ENCODE results near the gene SOAT2.
A peak's percentile ranks its signal among the peaks of the same experiment; 100 is the strongest.
"Not testable (repeated sequence)": the region's sequence is repeated elsewhere in the genome, so short reads cannot be mapped to it uniquely, and the experiment has no call there.

SOAT2 gene

GRCh38 chr12:53099071-53099882, 4.0 kb upstream of the SOAT2 start:
- in situ Hi-C loops (cut with HindIII; ENCODE audit: low pct_ligation_motif_present, low pct_unique_long_range_greater_than_20kb, low sequenced_read_pairs): no loop called here
- DNase-seq: peak; percentile 98

GRCh38 chr12:53100466-53101151, 2.7 kb upstream of the SOAT2 start:
- no peak for DNase-seq
- in situ Hi-C loops (cut with HindIII; ENCODE audit: low pct_ligation_motif_present, low pct_unique_long_range_greater_than_20kb, low sequenced_read_pairs): no loop called here

DNA sequence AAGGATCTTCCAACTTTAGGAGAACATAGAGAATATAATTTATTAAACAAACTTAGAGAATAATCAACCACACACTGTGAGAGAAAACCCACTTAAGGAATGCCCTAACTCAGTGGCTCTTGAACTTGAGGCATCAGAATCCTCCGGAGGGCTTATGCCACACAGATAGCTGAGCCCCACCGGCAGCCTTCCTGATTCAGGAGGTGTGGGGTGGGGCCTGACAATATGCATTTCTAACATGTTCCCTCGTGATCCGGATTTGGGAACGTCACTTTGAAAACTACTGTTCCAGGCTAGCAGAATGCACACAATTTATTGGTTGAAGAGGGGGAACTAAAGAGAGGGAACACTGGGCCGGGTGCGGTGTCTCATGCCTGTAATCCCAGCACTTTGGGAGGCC, 2.0 kb upstream of the SOAT2 start:
- no peak for DNase-seq
- in situ Hi-C loops (cut with HindIII; ENCODE audit: low pct_ligation_motif_present, low pct_unique_long_range_greater_than_20kb, low sequenced_read_pairs): no loop called here

DNA sequence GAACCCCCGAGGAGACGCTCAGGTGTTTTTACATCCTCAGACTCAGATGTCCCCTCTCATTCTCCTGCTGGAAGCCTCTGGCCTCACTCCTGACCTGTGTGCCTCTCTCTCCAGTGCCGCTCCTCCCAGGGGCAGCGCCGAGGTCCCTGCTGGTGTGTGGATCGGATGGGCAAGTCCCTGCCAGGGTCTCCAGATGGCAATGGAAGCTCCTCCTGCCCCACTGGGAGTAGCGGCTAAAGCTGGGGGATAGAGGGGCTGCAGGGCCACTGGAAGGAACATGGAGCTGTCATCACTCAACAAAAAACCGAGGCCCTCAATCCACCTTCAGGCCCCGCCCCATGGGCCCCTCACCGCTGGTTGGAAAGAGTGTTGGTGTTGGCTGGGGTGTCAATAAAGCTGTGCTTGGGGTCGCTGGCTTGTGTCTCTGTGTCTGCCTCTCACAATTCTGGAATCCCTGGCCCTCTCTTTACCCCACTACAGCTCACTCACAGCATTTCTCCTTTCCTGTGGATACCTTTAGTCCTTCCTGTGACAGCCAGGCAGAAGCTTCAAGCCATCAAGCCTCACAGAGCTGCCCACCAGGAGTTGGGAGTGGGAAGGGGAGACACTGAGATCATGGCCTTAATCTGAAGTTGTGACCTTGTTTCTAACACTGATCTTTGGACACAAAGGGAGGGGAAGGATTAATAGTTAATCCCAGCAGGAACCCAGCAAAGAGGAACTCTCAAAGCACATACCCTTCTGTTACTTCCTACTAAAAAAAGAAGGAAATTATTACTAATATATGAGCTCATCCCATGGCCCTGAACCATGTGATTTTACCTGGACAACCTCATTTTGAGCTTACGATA, 1.1 kb upstream of the SOAT2 start:
- in situ Hi-C loops (cut with HindIII; ENCODE audit: low pct_ligation_motif_present, low pct_unique_long_range_greater_than_20kb, low sequenced_read_pairs): no loop called here
- no peak for DNase-seq

DNA sequence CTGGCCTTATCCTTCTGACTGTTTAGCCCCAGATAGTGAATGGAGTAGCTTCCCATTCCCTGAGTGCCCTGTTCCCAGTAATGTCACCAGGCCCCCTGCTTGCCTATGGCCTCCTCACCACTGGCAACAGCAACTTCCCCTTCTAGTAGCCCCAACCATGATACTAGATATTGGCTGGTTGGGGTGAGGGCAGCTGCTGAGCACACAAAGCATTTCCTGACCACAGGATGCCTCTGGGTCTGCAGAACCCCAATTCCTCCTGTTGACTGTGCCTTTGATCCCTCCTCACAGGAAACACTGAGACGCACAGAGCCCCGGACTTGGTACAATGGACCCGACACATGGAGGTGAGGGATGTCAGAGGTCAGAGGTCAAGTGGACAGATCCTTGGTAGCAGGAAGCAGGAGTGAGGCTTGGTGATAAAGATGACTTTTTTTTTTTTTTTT, 597 bp downstream of the SOAT2 start:
- no peak for DNase-seq

GRCh38 chr12:53105256-53105655, 2.0 kb downstream of the SOAT2 start:
- DNase-seq: no peak
- in situ Hi-C loops (cut with HindIII; ENCODE audit: low pct_ligation_motif_present, low pct_unique_long_range_greater_than_20kb, low sequenced_read_pairs): no loop called here

More for the DNA sequence above, 597 bp downstream of the SOAT2 start:
- in situ Hi-C loops (cut with HindIII; ENCODE audit: low pct_ligation_motif_present, low pct_unique_long_range_greater_than_20kb, low sequenced_read_pairs): no loop called here

DNA sequence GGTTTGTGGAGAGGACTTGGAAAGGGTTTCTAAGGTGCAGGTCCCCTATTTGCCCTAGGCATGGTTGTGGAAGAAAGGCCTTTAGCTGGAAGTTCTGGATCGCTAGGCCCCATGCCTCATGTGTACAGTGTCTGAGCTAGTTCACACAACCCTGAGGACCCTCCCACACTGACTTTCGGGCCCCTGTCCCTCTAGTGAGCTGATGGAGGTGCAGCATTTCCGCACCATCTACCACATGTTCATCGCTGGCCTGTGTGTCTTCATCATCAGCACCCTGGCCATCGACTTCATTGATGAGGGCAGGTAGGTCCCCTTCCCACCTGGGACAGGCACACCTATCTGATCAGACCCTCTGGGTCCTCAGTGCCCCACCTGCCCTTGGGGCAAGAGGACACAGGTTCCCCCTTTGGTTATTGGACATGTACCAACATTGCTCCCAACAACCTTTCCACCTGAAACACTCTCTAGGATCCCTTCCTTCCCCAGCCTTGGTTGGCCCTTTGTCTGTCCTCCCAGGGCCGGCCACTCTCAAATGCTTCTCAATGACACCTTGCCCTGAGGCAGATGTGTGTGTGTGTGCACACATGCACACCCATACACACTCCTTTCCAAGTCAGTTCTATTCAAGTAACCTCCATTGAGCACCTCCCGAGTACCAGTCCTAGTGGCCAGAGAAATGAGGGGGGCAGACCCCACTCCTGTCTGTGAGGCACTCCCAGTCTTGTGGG, 2.6 kb downstream of the SOAT2 start:
- in situ Hi-C loops (cut with HindIII; ENCODE audit: low pct_ligation_motif_present, low pct_unique_long_range_greater_than_20kb, low sequenced_read_pairs): no loop called here
- no peak for DNase-seq

- DNase-seq: no peak
- in situ Hi-C loops (cut with HindIII; ENCODE audit: low pct_ligation_motif_present, low pct_unique_long_range_greater_than_20kb, low sequenced_read_pairs): no loop called here
These were observed 3.8 kb downstream of the SOAT2 start for GRCh38 chr12:53107122-53107521.

DNA sequence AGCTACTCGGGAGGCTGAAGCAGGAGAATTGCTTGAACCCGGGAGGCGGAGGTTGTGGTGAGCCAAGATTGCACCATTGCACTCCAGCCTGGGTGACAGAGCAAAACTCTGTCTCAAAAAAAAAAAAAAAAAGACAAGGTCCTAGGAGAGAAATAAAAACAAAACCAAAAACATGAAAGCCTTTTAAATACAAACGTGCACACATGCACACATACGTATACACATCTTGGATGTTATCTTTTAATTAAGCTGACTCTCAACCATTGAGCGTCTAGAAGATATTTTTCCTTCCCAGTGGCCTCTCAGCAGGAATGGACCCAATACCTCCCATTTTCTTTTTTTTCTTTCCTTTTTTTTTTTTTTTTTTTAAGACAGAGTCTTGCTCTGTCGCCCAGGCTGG, 9.1 kb downstream of the SOAT2 start:
- DNase-seq; in situ Hi-C loops (cut with HindIII; ENCODE audit: low pct_ligation_motif_present, low pct_unique_long_range_greater_than_20kb, low sequenced_read_pairs): not testable (repeated sequence)

DNA sequence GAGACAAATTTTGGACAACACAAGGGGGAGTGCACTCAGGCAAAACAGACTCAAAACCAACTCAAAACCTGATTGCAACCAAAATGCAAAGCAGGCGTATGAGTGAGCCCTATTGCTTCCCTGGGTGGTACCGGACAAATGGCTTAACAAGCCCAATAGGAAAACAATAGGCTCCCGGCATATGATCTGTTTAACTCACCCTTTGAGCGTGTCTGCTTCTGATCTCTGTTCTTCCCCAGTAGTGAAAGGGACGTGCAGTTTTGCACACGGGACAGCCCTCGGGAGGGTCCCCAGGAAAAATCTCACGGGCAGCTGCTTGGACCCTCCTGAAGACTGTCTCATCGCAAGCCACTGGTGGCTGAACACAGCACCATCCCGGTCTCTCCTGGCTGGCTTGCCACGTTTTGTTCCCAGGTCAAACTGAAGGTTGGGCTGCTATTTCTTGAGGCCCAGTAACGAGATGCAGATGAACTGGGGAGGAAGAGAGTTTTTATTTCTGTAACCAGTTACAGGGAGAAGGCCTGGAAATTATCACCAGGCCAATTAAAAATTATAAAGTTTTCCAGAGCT, 9.9 kb downstream of the SOAT2 start:
- no peak for DNase-seq
- in situ Hi-C loops (cut with HindIII; ENCODE audit: low pct_ligation_motif_present, low pct_unique_long_range_greater_than_20kb, low sequenced_read_pairs): no loop called here

DNA sequence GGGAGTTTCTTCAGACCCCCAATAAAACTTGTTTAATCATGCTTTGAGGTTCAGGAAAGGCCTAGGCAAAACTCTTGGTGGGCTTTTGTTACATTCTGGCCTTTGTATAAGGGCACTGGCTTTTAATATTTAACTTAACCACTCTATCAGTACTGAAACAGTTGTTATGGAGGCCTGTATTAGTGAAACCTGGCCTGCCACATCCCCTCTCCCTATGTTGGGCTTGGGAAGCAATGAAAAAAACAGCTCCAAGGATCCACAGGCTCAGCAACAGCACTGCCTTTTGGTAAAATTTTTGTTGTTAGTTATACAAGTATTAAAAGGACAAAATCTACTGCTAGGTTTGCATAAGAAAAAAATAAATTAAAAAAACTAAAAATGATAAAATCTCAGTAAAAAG, 10.7 kb downstream of the SOAT2 start:
- in situ Hi-C loops (cut with HindIII; ENCODE audit: low pct_ligation_motif_present, low pct_unique_long_range_greater_than_20kb, low sequenced_read_pairs): no loop called here
- DNase-seq: no peak

- DNase-seq: no peak
- in situ Hi-C loops (cut with HindIII; ENCODE audit: low pct_ligation_motif_present, low pct_unique_long_range_greater_than_20kb, low sequenced_read_pairs): no loop called here
These were observed 12.0 kb downstream of the SOAT2 start for GRCh38 chr12:53115112-53115890.

DNA sequence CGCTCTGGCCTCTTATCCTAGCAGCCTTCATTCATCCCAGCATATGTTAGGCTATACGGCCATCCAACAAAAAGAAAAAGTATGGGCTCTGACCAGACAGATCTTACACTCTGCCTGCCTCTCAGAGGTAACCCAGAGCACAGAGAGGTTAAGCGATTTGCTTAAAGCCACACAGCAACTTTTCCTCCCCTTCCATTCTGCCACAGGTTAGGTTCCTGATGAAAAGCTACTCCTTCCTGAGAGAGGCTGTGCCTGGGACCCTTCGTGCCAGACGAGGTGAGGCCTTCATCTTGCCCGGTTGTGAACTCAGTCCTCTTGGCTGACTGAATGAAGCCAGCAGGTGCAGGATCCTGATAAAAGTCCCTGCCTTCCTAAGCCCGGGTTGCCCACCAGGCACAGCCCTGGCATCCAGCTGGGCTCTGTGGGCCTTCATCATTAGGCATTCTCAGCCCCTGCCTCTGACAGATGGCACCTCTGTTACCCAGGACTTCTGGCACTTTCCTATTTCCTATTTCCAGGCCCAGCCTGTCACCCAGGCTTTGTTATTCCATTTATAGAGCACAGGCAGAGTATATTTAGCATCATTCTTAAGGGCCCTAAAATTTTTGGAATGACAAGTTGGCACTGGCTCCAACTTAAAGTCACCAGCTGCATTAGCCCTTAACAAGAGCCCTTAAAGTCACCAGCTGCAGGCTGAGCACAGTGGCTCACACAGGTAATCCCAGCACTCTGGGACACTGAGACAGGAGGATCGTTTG, 12.8 kb downstream of the SOAT2 start:
- in situ Hi-C loops (cut with HindIII; ENCODE audit: low pct_ligation_motif_present, low pct_unique_long_range_greater_than_20kb, low sequenced_read_pairs): no loop called here
- DNase-seq: no peak

- DNase-seq: no peak
- in situ Hi-C loops (cut with HindIII; ENCODE audit: low pct_ligation_motif_present, low pct_unique_long_range_greater_than_20kb, low sequenced_read_pairs): no loop called here
These were observed 15.5 kb downstream of the SOAT2 start for GRCh38 chr12:53118751-53119300.

- DNase-seq: no peak
- in situ Hi-C loops (cut with HindIII; ENCODE audit: low pct_ligation_motif_present, low pct_unique_long_range_greater_than_20kb, low sequenced_read_pairs): no loop called here
These were observed 17.6 kb downstream of the SOAT2 start for GRCh38 chr12:53120685-53121525.

GRCh38 chr12:53122961-53123468, 19.7 kb downstream of the SOAT2 start:
- no peak for DNase-seq
- in situ Hi-C loops (cut with HindIII; ENCODE audit: low pct_ligation_motif_present, low pct_unique_long_range_greater_than_20kb, low sequenced_read_pairs): no loop called here

All from ACHN (cell line).